Osteocyte (in vitro differentiated cells): ENCODE measurements around the gene FAM13A. TPM values are rescaled to one million over a fixed set of nuclear protein-coding genes. Genes with fewer than 3 reads are reported as not detected.
"Not testable (repeated sequence)": the region's sequence is repeated elsewhere in the genome, so short reads cannot be mapped to it uniquely, and the experiment has no call there.

Source experiments
- DNase-seq: peaks from one replicate; pipeline ENCODE4 v3.0.0; 2021; ENCODE audit warnings: mixed read lengths; ENCODE audit not compliant: unreplicated experiment; ENCODE audit errors: extremely low spot score
- H3K27ac Mint-ChIP-seq: one replicate; pipeline ENCODE4 v1.8.0; 2021; ENCODE audit warnings: mild to moderate bottlenecking, mixed read lengths; ENCODE audit not compliant: unreplicated experiment
- H3K27me3 Mint-ChIP-seq: one replicate; pipeline ENCODE4 v1.8.0; 2021; ENCODE audit warnings: mixed read lengths; ENCODE audit not compliant: unreplicated experiment
- H3K36me3 Mint-ChIP-seq: one replicate; pipeline ENCODE4 v1.8.0; 2021; ENCODE audit warnings: mixed read lengths; ENCODE audit not compliant: unreplicated experiment
- H3K4me1 Mint-ChIP-seq: one replicate; pipeline ENCODE4 v1.8.0; 2021; ENCODE audit warnings: mixed read lengths; ENCODE audit not compliant: unreplicated experiment
- H3K4me3 Mint-ChIP-seq: one replicate; pipeline ENCODE4 v1.8.0; 2021; ENCODE audit warnings: mild to moderate bottlenecking, moderate library complexity, mixed read lengths; ENCODE audit not compliant: unreplicated experiment
- H3K9me3 Mint-ChIP-seq: one replicate; pipeline ENCODE4 v1.8.0; 2021; ENCODE audit warnings: mixed read lengths; ENCODE audit not compliant: unreplicated experiment
- total RNA-seq: library from RNA; stranded (reverse); gene quantifications from 2 replicates; pipeline ENCODE4 v1.2.1, GENCODE V29; 2021
- TF ChIP-seq, protein P1 (sequence below): fragments of 200-600 bp; sonication (generic); IDR thresholded peaks from 2 replicates; pipeline ENCODE4 v1.5.0; 2021; ENCODE audit warnings: antibody characterized with exemption, mild to moderate bottlenecking, moderate library complexity

FAM13A gene
- total RNA-seq, 1 donor from 2014 or later = 18.5 TPM

DNA sequence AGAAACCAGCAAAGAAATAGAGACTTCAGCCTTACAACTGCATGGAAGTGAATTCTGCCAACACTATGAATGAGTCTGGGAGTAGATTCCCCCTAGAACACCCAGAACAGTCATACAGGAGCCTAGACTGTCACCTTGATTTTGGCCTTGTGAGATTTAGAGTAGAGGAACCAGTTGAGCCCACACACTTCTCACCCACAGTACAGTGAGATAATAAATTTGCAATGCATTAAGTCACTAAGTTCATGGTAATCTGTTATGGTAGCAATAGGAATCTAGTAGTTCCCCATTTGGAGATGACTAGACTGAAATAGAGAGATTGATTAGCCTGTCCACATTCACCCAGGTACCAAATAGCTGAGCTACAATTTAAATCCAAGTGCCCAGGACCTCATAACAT, 59.0 kb downstream of the FAM13A start:
- H3K27ac Mint-ChIP-seq = no peak overlapping the region
- H3K36me3 Mint-ChIP-seq = peaks cover 14% of the 10 kb centered on the region
- no peak for DNase-seq
- peaks cover 8% of the 10 kb centered on the region for H3K9me3 Mint-ChIP-seq
- TF ChIP-seq, protein P1, sequence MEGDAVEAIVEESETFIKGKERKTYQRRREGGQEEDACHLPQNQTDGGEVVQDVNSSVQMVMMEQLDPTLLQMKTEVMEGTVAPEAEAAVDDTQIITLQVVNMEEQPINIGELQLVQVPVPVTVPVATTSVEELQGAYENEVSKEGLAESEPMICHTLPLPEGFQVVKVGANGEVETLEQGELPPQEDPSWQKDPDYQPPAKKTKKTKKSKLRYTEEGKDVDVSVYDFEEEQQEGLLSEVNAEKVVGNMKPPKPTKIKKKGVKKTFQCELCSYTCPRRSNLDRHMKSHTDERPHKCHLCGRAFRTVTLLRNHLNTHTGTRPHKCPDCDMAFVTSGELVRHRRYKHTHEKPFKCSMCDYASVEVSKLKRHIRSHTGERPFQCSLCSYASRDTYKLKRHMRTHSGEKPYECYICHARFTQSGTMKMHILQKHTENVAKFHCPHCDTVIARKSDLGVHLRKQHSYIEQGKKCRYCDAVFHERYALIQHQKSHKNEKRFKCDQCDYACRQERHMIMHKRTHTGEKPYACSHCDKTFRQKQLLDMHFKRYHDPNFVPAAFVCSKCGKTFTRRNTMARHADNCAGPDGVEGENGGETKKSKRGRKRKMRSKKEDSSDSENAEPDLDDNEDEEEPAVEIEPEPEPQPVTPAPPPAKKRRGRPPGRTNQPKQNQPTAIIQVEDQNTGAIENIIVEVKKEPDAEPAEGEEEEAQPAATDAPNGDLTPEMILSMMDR = no peak
- H3K4me3 Mint-ChIP-seq = no peak overlapping the region
- H3K4me1 Mint-ChIP-seq = peaks cover 30% of the 10 kb centered on the region
- no peaks in the 10 kb centered on the region for H3K27me3 Mint-ChIP-seq

DNA sequence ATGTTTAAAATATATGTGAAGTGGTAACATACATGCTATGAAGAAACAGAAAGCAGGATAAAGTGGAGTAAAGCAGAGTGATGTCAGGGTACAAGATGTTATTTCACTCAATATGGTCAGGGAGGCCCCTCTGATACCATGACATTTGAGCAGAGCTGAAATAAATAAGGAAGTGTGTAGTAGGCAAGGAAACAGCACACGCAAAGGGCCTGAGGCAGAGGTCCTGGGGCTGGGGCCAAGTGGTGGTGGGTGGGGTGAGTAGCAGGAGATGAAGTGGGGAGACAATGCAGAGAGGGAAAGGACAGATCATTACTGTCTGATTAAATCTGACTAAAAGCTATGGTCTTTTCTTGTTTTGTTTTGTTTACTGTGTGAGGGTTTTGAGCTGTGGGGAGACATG, 61.1 kb downstream of the FAM13A start:
- no peaks in the 10 kb centered on the region for H3K27me3 Mint-ChIP-seq
- H3K9me3 Mint-ChIP-seq = peaks cover 4% of the 10 kb centered on the region
- H3K4me1 Mint-ChIP-seq = peaks cover 9% of the 10 kb centered on the region

DNA sequence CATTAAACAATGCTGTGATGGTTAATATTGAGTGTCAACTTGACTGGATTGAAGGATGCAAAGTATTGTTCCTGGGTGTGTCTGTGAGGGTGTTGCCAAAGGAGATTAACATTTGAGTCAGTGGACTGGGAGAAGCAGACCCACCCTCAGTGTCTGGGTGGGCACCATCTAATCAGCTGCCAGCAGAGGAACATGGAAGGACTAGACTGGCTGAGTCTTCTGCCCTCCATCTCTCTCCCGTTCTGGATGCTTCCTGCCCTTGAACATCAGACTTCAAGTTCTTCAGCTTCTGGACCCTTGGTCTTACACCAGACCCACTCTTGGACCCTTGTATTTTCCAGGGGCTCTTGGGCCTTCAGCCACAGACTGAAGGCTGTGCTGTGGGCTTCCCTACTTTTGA, 61.7 kb downstream of the FAM13A start:
- H3K36me3 Mint-ChIP-seq, H3K4me3 Mint-ChIP-seq, H3K27me3 Mint-ChIP-seq, DNase-seq, H3K4me1 Mint-ChIP-seq, H3K9me3 Mint-ChIP-seq, H3K27ac Mint-ChIP-seq: not testable (repeated sequence)

More for the DNA sequence above, 61.1 kb downstream of the FAM13A start:
- DNase-seq = no peak
- TF ChIP-seq, protein P1 = no peak
- no peak overlapping the region for H3K27ac Mint-ChIP-seq
- H3K4me3 Mint-ChIP-seq = no peak overlapping the region
- peaks cover 13% of the 10 kb centered on the region for H3K36me3 Mint-ChIP-seq

DNA sequence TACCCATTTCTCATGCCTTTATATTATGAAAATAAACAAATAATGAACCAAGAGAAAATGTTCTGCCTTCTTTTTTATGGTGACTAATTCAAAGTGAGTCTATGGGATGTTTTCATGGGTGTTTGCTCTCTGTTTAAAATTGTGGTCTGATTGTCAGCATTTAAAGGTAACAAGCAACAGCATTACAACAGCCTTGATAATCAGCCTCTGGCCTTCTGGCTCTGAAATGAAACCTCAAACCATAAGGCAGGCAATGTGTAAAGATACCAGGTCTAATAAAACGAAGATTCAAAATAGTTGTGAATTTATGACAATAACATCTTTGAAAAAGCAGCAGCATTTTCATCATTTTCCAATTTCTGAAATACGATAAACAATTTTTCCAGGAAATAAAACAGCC, 63.7 kb downstream of the FAM13A start:
- DNase-seq = no peak

DNA sequence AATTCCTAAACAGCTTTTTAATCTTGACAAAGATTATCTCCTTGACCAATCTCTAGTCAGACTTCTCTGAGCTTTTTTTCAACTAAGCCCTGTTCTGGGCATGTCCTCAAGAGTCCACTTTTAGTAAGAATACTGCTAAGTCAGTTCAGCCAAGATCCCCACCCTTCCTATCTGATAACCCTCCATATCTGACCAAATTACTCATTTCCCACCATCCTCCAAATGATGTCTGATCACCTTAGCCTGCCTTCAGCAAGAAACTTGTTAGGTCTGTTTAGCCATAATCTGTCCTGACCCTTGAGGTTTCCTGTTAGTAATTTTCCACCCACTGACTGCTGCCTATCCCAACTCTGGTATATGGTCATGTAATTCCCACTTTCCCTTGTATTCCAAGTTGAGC, 65.2 kb downstream of the FAM13A start:
- TF ChIP-seq, protein P1 = no peak
- Mint-ChIP-seq H3K4me3 (no peak overlapping the region), H3K9me3 (no peaks in the 10 kb centered on the region), H3K27ac (no peak overlapping the region), H3K4me1 (peaks cover 7% of the 10 kb centered on the region), H3K27me3 (no peaks in the 10 kb centered on the region), H3K36me3 (peaks cover 9% of the 10 kb centered on the region)
- DNase-seq = no peak

More for the DNA sequence above, 63.7 kb downstream of the FAM13A start:
- TF ChIP-seq, protein P1 = no peak
- H3K36me3 Mint-ChIP-seq = peaks cover 13% of the 10 kb centered on the region
- H3K27me3 Mint-ChIP-seq = no peaks in the 10 kb centered on the region
- no peaks in the 10 kb centered on the region for H3K9me3 Mint-ChIP-seq
- H3K27ac Mint-ChIP-seq = no peak overlapping the region
- H3K4me3 Mint-ChIP-seq = no peak overlapping the region
- H3K4me1 Mint-ChIP-seq = peaks cover 9% of the 10 kb centered on the region

DNA sequence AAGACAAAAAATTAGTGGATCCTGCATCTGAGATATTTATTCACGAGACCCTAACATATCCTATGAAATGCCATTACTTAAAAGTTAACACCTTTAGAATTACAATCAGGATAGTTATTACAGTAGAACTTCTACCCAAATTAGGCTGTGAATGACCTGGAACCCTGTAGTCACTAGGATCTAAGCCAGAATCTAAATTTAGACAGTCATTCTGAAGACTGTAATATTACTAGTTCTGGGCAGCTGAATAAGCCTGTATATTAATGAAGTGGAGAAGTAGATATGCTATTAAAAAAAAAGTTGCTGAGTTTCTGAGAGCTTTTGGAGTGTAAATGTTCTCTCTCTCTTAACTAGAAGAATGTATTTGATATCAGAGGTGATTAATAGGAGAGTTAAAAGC, 67.0 kb downstream of the FAM13A start:
- no peaks in the 10 kb centered on the region for H3K9me3 Mint-ChIP-seq
- DNase-seq = no peak

More for the DNA sequence above, 67.0 kb downstream of the FAM13A start:
- H3K4me3 Mint-ChIP-seq = no peak overlapping the region
- H3K4me1 Mint-ChIP-seq = peaks cover 2% of the 10 kb centered on the region
- TF ChIP-seq, protein P1 = no peak
- H3K36me3 Mint-ChIP-seq = peaks cover 6% of the 10 kb centered on the region
- no peaks in the 10 kb centered on the region for H3K27me3 Mint-ChIP-seq
- no peak overlapping the region for H3K27ac Mint-ChIP-seq
